ENCODE measurements around the gene TIMM22. TPM values are rescaled to one million over a fixed set of nuclear protein-coding genes. Genes with fewer than 3 reads are reported as not detected.
"Not testable (repeated sequence)": the region's sequence is repeated elsewhere in the genome, so short reads cannot be mapped to it uniquely, and the experiment has no call there.

The TIMM22 gene
- total and polyA plus RNA-seq, 8 donors = 0.29 to 22.6 (median 8.7) TPM

DNA sequence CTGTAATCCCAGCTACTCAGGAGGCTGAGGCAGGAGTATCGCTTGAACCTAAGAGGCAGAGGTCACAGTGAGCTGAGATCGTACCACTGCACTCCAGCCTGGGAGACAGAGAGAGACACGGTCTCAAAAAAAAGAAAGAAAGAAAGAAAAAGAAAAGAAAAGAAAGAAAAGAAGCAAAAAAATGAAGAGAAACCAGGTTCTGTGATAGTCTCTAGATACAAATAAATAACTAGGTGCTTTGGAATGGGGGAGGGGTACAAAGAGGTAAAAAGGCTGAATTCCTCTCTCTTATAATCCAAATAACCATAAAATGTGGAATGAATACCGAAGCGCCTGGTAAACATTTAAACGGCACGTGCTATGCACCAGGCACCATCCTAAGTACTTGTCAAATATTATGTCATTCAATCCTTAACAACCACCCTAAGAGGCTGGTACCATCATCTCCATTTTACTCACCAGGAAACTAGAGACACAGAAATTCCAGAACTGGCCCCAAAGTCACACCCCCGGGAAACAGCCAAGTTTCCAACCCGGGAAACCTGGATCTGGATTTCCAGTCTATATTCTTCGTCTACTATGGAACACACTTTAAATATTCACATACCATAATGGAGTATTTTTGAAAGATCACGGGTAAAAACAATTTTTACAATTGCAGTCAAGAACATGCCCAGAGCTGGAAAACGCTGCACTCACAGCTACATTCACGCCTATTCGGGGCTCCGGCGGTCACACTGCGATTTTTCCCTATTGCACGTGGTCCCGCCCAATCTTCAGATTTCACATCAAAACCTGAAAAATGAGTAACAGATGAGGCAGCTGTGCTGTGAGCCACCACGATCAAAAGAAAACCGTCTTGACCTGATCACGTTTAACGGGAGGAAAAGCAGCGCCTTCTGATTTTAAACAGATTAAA, 27.9 kb upstream of the TIMM22 start:
- no peak for DNase-seq
- no peaks in the 10 kb centered on the region for H3K36me3 ChIP-seq
- 69 to 78% (median 71%) methylated on average over 24 of the region's 24 CpGs for WGBS, 5 donors
- H3K27me3 ChIP-seq = no peaks in the 10 kb centered on the region
- intact Hi-C loops (cut with DNase I; ENCODE audit: low total_unique reads) = no loop called here
- no peaks in the 10 kb centered on the region for H3K9me3 ChIP-seq
- peaks cover 0 to 49% (median 24%) of the 10 kb centered on the region in 4 donors for H3K4me1 ChIP-seq
- H3K4me3 ChIP-seq = peak overlapping the region in 2 of 4 donors; percentile 22 to 23
- no peak for TF ChIP-seq POLR2A (IDR thresholded peaks at IDR 0.05)
- no peak for TF ChIP-seq EP300 (IDR thresholded peaks at IDR 0.05)
- TF ChIP-seq POLR2AphosphoS5 (IDR thresholded peaks at IDR 0.05) = no peak
- TF ChIP-seq, protein P1, sequence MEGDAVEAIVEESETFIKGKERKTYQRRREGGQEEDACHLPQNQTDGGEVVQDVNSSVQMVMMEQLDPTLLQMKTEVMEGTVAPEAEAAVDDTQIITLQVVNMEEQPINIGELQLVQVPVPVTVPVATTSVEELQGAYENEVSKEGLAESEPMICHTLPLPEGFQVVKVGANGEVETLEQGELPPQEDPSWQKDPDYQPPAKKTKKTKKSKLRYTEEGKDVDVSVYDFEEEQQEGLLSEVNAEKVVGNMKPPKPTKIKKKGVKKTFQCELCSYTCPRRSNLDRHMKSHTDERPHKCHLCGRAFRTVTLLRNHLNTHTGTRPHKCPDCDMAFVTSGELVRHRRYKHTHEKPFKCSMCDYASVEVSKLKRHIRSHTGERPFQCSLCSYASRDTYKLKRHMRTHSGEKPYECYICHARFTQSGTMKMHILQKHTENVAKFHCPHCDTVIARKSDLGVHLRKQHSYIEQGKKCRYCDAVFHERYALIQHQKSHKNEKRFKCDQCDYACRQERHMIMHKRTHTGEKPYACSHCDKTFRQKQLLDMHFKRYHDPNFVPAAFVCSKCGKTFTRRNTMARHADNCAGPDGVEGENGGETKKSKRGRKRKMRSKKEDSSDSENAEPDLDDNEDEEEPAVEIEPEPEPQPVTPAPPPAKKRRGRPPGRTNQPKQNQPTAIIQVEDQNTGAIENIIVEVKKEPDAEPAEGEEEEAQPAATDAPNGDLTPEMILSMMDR (IDR thresholded peaks at IDR 0.05) = no peak
- peak overlapping the region in 3 of 5 donors; percentile 55 to 84 (median 73) for H3K27ac ChIP-seq

DNA sequence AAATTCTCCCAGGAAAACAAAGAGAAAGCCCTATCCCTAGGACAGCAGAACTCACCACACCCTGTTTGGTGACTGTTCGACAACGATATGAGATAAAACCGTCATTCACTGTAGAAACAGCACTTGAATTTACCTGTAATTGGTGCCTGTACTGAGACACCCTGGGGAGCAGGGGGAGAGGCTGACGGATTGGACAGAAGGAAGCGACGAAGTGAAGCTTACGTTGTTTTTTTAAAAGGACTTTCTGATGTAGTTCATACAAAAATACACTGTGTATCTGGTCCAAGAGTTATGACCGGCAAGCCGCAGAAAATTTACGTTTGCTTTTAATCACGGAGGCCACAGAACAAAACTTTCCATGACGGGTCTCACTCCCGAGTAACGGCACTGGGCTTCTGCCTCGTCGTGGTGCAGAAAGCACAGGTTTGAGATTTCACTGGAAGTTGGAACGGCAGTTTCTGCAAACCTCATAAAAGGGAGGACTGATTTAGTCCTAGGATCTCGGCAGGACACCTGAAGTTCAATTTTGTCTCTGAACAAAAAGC, 27.0 kb upstream of the TIMM22 start:
- no peaks in the 10 kb centered on the region for H3K9me3 ChIP-seq
- TF ChIP-seq EP300 (IDR thresholded peaks at IDR 0.05) = no peak
- TF ChIP-seq, protein P1 (IDR thresholded peaks at IDR 0.05) = no peak
- peak in 1 of 3 donors; percentile 60 for TF ChIP-seq POLR2AphosphoS5 (IDR thresholded peaks at IDR 0.05)
- H3K27ac ChIP-seq = peak overlapping the region in 3 of 5 donors; percentile 55 to 84 (median 73)
- no peaks in the 10 kb centered on the region for H3K36me3 ChIP-seq
- peak in 1 of 2 donors; percentile 65 for DNase-seq
- peak overlapping the region in 3 of 4 donors; percentile 11 to 23 (median 22) for H3K4me3 ChIP-seq
- no peaks in the 10 kb centered on the region for H3K27me3 ChIP-seq
- 21 to 37% (median 28%) methylated on average over 18 of the region's 18 CpGs for WGBS, 5 donors
- peaks cover 0 to 41% (median 22%) of the 10 kb centered on the region in 4 donors for H3K4me1 ChIP-seq
- intact Hi-C loops (cut with DNase I; ENCODE audit: low total_unique reads) = no loop called here

- intact Hi-C loops (cut with DNase I; ENCODE audit: low total_unique reads) = no loop called here
- Histone ChIP-seq H3K4me3 (peak overlapping the region in 3 of 4 donors; percentile 11 to 23 (median 22)), H3K9me3 (no peaks in the 10 kb centered on the region)
Observed at GRCh38 chr17:970364-970763, 26.6 kb upstream of the TIMM22 start.

GRCh38 chr17:971861-972260, 25.1 kb upstream of the TIMM22 start:
- Histone ChIP-seq H3K4me1 (peaks cover 0 to 49% (median 28%) of the 10 kb centered on the region in 4 donors), H3K27ac (peak overlapping the region in 1 of 5 donors; percentile 84)
- H3K27me3 ChIP-seq; H3K9me3 ChIP-seq; DNase-seq; H3K4me3 ChIP-seq; intact Hi-C loops (cut with DNase I; ENCODE audit: low total_unique reads); H3K36me3 ChIP-seq: not testable (repeated sequence)
- WGBS, 5 donors = 83 to 94% (median 93%) methylated on average over 14 of the region's 14 CpGs

More at GRCh38 chr17:970364-970763, 26.6 kb upstream of the TIMM22 start:
- WGBS, 5 donors = 36 to 54% (median 46%) methylated on average over 9 of the region's 9 CpGs
- peak overlapping the region in 3 of 5 donors; percentile 55 to 84 (median 73) for H3K27ac ChIP-seq
- no peak for DNase-seq
- H3K4me1 ChIP-seq = peaks cover 0 to 40% (median 21%) of the 10 kb centered on the region in 4 donors
- no peaks in the 10 kb centered on the region for H3K36me3 ChIP-seq
- H3K27me3 ChIP-seq = no peaks in the 10 kb centered on the region
- TF ChIP-seq EP300 (IDR thresholded peaks at IDR 0.05) = no peak
- TF ChIP-seq, protein P1 (IDR thresholded peaks at IDR 0.05) = no peak
- no peak for TF ChIP-seq POLR2A (IDR thresholded peaks at IDR 0.05)
- TF ChIP-seq POLR2AphosphoS5 (IDR thresholded peaks at IDR 0.05) = no peak

Measured in stomach (tissue), 9 donors.